Stimulated activated naive CD8-positive, alpha-beta T cell treated with anti-CD3 and anti-CD28 coated beads, Interleukin-15, amount 100 ng/mL, for 72 hours (primary cell): ENCODE measurements around the gene SMIM10L2A.
A peak's percentile ranks its signal among the peaks of the same experiment; 100 is the strongest.
"Not testable (repeated sequence)": the region's sequence is repeated elsewhere in the genome, so short reads cannot be mapped to it uniquely, and the experiment has no call there.

ENCODE experiments used
- ATAC-seq: fragments of 150-1000 bp; cut with Tn5 transposase; 2 replicates; pipeline ENCODE4 v1.10.0; 2021; ENCODE audit warnings: mild to moderate bottlenecking, moderate library complexity
- DNase-seq, 2 donors: peaks; one replicate each; pipeline ENCODE4 v3.0.0; 2021 to 2022
- H3K27ac Mint-ChIP-seq, 2 donors: one replicate each; pipeline ENCODE4 v1.8.0; 2022; ENCODE audit warnings: mild to moderate bottlenecking in 2 of 2, mixed read lengths in 2 of 2, moderate library complexity in 2 of 2
- H3K27me3 Mint-ChIP-seq: one replicate; pipeline ENCODE4 v1.8.0; 2022; ENCODE audit warnings: mixed read lengths
- H3K4me1 Mint-ChIP-seq: one replicate; pipeline ENCODE4 v1.8.0; 2022; ENCODE audit warnings: mild to moderate bottlenecking, mixed read lengths
- H3K4me3 Mint-ChIP-seq, 2 donors: one replicate each; pipeline ENCODE4 v1.8.0; 2022; ENCODE audit warnings: mild to moderate bottlenecking in 2 of 2, mixed read lengths in 2 of 2, moderate library complexity in 1 of 2
- H3K9me3 Mint-ChIP-seq, 2 donors: one replicate each; pipeline ENCODE4 v1.8.0; 2022; ENCODE audit warnings: mixed read lengths in 2 of 2

The SMIM10L2A gene

DNA sequence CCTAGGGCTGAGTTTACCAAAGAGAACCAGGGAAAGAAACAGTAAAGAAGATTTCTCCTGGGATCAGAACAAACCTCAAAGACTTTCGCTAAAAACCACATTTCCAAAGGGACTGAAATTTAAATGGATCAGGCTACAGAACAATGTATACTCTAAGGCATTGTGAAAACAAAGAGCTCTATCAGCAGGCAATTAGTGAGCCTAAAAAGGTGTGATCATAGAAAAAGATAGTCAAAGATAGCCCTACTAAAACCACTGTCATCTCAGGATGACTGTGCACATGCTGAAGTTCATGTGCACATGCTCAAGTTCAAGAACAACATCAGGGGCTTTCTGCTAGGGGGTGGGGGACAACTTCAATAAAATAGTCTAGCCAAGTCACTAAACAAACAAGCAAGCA is 12.9 kb upstream of the SMIM10L2A start:
- Mint-ChIP-seq H3K4me3 (no peak overlapping the region), H3K9me3 (peaks cover 0 to 6% of the 10 kb centered on the region in 2 donors), H3K27ac (no peak overlapping the region), H3K27me3 (no peaks in the 10 kb centered on the region), H3K4me1 (peaks cover 11% of the 10 kb centered on the region)
- no peak for ATAC-seq
- DNase-seq: no peak

DNA sequence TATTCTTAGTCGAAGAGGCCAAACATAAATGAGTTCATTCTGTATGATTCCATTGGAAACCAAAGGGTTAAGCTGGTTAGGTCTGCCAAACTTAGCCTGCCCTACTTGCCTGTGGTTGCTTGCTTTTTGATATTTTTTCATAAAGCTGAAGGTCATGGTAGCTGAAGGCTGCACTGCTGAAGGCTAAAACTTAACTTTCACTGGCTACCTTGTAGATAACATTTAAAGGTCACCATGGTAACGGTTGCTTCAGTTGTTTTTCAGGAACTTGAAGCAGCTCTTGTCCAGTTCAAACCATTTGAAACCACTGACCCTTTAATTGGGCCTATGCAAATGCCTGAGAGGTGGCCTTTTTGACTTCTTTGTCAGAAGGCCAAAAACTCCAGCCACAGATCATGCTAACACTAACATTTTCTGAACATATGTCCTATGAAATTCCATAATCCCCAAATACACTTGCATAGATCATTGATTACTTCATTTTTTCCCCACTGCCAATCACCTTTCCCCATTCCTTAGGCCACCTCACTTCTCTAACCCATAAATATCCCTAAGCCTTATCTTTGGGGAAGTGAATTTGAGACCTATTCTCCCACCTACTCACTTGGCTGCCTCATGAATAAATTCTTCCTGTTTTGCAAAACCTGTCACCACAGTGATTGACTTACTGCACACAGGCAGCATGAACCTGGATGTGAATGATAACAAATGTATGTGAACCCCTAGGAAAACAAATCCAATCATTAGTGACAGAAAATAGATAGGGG is 10.7 kb upstream of the SMIM10L2A start:
- no peak overlapping the region for H3K4me3 Mint-ChIP-seq

GRCh38 chrX:135411893-135412292 is 9.9 kb upstream of the SMIM10L2A start:
- H3K9me3 Mint-ChIP-seq: peaks cover 0 to 6% of the 10 kb centered on the region in 2 donors
- DNase-seq: no peak
- no peaks in the 10 kb centered on the region for H3K27me3 Mint-ChIP-seq

More for the DNA sequence above, 10.7 kb upstream of the SMIM10L2A start:
- no peak overlapping the region for H3K27ac Mint-ChIP-seq
- ATAC-seq: no peak
- peaks cover 11% of the 10 kb centered on the region for H3K4me1 Mint-ChIP-seq
- DNase-seq: no peak
- no peaks in the 10 kb centered on the region for H3K27me3 Mint-ChIP-seq
- H3K9me3 Mint-ChIP-seq: peaks cover 0 to 6% of the 10 kb centered on the region in 2 donors

GRCh38 chrX:135416546-135416945 is 5.2 kb upstream of the SMIM10L2A start:
- peaks cover under 1% of the 10 kb centered on the region for H3K4me1 Mint-ChIP-seq
- no peak overlapping the region for H3K4me3 Mint-ChIP-seq
- H3K27ac Mint-ChIP-seq: no peak overlapping the region
- no peaks in the 10 kb centered on the region for H3K27me3 Mint-ChIP-seq
- H3K9me3 Mint-ChIP-seq: peaks cover 0 to 6% of the 10 kb centered on the region in 2 donors
- no peak for ATAC-seq
- DNase-seq: no peak

More at GRCh38 chrX:135411893-135412292, 9.9 kb upstream of the SMIM10L2A start:
- Mint-ChIP-seq H3K27ac (no peak overlapping the region), H3K4me3 (no peak overlapping the region), H3K4me1 (peaks cover 11% of the 10 kb centered on the region)
- no peak for ATAC-seq

- no peaks in the 10 kb centered on the region for H3K9me3 Mint-ChIP-seq
- H3K27me3 Mint-ChIP-seq: no peaks in the 10 kb centered on the region
- DNase-seq: no peak
- no peak for ATAC-seq
- H3K4me1 Mint-ChIP-seq: peaks cover 10% of the 10 kb centered on the region
- peak overlapping the region; percentile 58 to 71 for H3K4me3 Mint-ChIP-seq
- no peak overlapping the region for H3K27ac Mint-ChIP-seq
Observed at GRCh38 chrX:135420831-135421230, 913 bp upstream of the SMIM10L2A start.

GRCh38 chrX:135421537-135421931 is 210 bp upstream of the SMIM10L2A start:
- peaks cover 10% of the 10 kb centered on the region for H3K4me1 Mint-ChIP-seq
- peak overlapping the region; percentile 58 to 71 for H3K4me3 Mint-ChIP-seq
- ATAC-seq: peak; percentile 85
- H3K27ac Mint-ChIP-seq: no peak overlapping the region
- peak; percentile 79 to 87 for DNase-seq
- no peaks in the 10 kb centered on the region for H3K27me3 Mint-ChIP-seq
- no peaks in the 10 kb centered on the region for H3K9me3 Mint-ChIP-seq

DNA sequence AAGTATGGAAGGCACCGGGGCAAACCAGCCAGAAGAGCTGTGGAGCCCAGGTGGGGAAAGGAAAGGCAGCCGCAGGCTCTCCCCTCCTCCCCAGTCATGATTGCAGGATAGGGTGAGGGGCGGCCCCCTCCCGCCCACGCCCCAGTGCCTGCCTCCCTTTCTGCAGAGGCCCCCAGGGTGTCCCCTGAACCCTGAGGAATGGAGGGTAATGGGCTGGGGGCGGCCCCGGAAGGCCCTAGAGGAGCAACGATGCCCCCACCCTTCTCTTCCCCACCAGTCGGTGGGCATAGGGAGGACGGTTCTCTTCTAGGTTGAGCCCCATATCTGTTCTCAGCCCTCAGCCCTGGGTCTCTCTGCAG is 1.0 kb downstream of the SMIM10L2A start:
- not testable (repeated sequence) for ATAC-seq, DNase-seq, H3K9me3 Mint-ChIP-seq, H3K27me3 Mint-ChIP-seq, H3K27ac Mint-ChIP-seq
- Mint-ChIP-seq H3K4me3 (peak overlapping the region; percentile 29 to 66), H3K4me1 (peaks cover 10% of the 10 kb centered on the region)

DNA sequence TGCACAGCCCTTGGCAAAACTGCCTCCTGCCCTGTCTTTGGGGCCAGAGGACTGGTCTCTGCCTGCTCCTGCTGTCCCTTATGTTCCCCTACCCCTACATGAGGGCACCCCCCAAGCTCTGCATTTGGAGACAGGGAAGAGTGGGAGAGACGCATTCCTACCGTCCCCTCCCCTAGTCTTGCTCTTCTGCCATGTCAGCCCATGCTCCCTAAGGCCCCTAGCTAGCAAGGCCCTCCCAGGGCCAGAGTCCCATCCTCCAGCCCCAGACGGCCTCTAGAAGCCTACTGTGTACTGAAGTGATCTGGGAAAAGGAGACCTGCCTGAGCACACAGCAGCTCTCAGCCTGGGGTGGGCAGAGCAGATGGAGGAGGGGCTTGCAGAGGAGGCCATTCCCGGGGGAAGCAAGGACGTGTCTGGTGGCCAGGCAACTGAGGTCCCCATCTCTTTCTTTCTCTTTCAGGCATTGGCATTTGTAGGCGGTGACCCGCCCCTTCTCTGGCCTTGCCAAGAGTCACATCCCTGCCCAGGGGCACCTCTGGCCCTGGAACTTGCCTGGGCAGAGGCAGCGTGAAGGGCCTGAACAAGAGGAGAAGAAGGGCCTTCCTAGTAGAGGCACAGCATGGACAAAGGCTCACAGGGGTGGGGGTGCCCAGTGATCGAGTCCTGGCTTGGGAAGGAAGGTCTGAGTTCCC is 1.6 kb downstream of the SMIM10L2A start:
- Mint-ChIP-seq H3K4me1 (peaks cover 10% of the 10 kb centered on the region), H3K4me3 (peak overlapping the region; percentile 29 to 66)
- not testable (repeated sequence) for DNase-seq, H3K27ac Mint-ChIP-seq, H3K9me3 Mint-ChIP-seq, H3K27me3 Mint-ChIP-seq, ATAC-seq

DNA sequence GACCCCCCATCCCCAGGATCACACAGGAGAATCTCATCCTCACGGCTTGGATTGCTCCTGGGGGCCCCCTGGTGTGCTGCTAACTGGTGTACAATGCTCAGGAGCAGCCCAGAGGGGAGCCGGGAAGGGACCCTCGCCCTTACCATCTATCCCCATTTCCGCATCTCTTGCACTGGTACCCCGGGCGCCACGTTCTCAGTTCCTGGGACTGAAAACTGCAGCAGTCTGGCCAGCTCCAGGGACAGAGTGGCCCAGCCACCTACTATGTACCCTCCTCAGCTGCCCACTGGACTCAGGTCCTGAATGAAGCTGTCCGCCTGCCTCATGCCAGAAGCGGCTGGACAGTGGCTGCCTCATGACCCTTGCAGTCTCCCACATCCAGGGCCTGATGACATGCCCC is 2.7 kb downstream of the SMIM10L2A start:
- no peak overlapping the region for H3K27ac Mint-ChIP-seq
- no peak overlapping the region for H3K4me3 Mint-ChIP-seq
- no peaks in the 10 kb centered on the region for H3K9me3 Mint-ChIP-seq
- peaks cover 10% of the 10 kb centered on the region for H3K4me1 Mint-ChIP-seq
- H3K27me3 Mint-ChIP-seq: no peaks in the 10 kb centered on the region
- DNase-seq (no peak), ATAC-seq (no peak)

- ATAC-seq: no peak
Observed at GRCh38 chrX:135425026-135425965, 3.6 kb downstream of the SMIM10L2A start.

GRCh38 chrX:135429429-135429828 is 7.7 kb downstream of the SMIM10L2A start:
- Mint-ChIP-seq H3K4me3 (no peak overlapping the region), H3K4me1 (peaks cover 10% of the 10 kb centered on the region), H3K27me3 (peaks cover 13% of the 10 kb centered on the region), H3K9me3 (peaks cover 7 to 14% of the 10 kb centered on the region in 2 donors), H3K27ac (no peak overlapping the region)
- DNase-seq (no peak), ATAC-seq (no peak)

More at GRCh38 chrX:135425026-135425965, 3.6 kb downstream of the SMIM10L2A start:
- Mint-ChIP-seq H3K27ac (no peak overlapping the region), H3K4me1 (peaks cover 10% of the 10 kb centered on the region), H3K27me3 (peaks cover 6% of the 10 kb centered on the region), H3K9me3 (no peaks in the 10 kb centered on the region), H3K4me3 (no peak overlapping the region)
- no peak for DNase-seq

DNA sequence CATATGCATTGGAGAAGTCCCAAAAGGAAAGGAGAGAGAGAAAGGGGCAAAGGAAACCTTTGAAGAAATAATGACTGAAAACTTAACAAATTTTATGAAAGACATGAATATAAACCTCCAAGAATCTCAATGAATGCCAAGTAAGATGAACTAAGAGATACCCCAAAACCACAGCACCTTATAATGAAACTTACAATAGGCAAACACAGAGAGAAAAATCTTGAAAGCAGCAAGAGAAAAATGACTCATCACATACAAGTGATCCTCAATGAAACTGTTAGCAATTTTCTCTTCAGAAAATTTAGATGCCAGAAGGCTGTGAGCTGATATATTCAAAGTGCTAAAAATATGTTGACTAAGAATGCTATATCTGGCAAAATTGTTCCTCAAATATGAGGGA is 10.1 kb downstream of the SMIM10L2A start:
- DNase-seq (no peak), ATAC-seq (peak; percentile 73)
- H3K27me3 Mint-ChIP-seq: peaks cover 13% of the 10 kb centered on the region
- H3K4me1 Mint-ChIP-seq: peaks cover 10% of the 10 kb centered on the region
- H3K4me3 Mint-ChIP-seq: peak overlapping the region; percentile 13 to 38
- H3K9me3 Mint-ChIP-seq: peaks cover 7 to 14% of the 10 kb centered on the region in 2 donors
- H3K27ac Mint-ChIP-seq: no peak overlapping the region

DNA sequence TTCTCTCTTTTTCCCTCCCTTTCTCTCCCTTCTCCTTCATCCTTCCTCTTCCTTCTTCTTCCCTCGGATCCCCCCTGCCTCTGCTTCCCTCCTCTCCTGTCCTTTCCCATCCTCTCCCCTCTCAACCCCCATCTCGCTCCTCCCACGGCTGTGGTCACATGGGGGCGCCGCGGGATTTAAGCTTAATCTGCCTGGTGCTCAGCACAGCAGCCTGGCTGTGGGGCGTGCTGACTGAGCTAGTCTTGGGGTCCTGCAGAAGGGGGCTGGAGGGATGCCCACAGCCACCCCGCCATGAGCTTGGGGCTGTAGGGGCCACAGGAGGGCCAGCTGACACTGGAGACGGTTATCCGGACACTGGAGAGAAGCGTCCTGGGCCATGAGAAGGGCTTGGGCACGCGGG is 10.7 kb downstream of the SMIM10L2A start:
- no peak overlapping the region for H3K4me3 Mint-ChIP-seq
- H3K9me3 Mint-ChIP-seq: peaks cover 7 to 14% of the 10 kb centered on the region in 2 donors
- H3K27ac Mint-ChIP-seq: peak overlapping the region in 1 of 2 donors; percentile 81
- ATAC-seq: no peak
- DNase-seq: no peak
- H3K27me3 Mint-ChIP-seq: peaks cover 13% of the 10 kb centered on the region
- peaks cover 10% of the 10 kb centered on the region for H3K4me1 Mint-ChIP-seq

- ATAC-seq: no peak
- H3K4me1 Mint-ChIP-seq: peaks cover 10% of the 10 kb centered on the region
- DNase-seq: no peak
- no peak overlapping the region for H3K27ac Mint-ChIP-seq
- H3K9me3 Mint-ChIP-seq: peaks cover 7 to 14% of the 10 kb centered on the region in 2 donors
- H3K27me3 Mint-ChIP-seq: peaks cover 13% of the 10 kb centered on the region
- H3K4me3 Mint-ChIP-seq: no peak overlapping the region
Observed at GRCh38 chrX:135432881-135433521, 11.3 kb downstream of the SMIM10L2A start.
